IPS-15b (cell line): ENCODE measurements around the gene CPXM2.
"Not testable (repeated sequence)": the region's sequence is repeated elsewhere in the genome, so short reads cannot be mapped to it uniquely, and the experiment has no call there.

Experiments
- H3K27me3 ChIP-seq: one replicate; pipeline ENCODE4 v1.6.1; 2013; ENCODE audit warnings: low read length; ENCODE audit not compliant: control insufficient read depth, insufficient read depth
- H3K36me3 ChIP-seq: one replicate; pipeline ENCODE4 v1.6.1; 2013; ENCODE audit warnings: low read length; ENCODE audit not compliant: control insufficient read depth, insufficient read depth
- H3K4me1 ChIP-seq: one replicate; pipeline ENCODE4 v1.6.1; 2013; ENCODE audit warnings: mild to moderate bottlenecking, low read length; ENCODE audit not compliant: control insufficient read depth, insufficient read depth
- H3K4me3 ChIP-seq: one replicate; pipeline ENCODE4 v1.5.1; 2013; ENCODE audit warnings: low read depth, low read length
- H3K9ac ChIP-seq: one replicate; pipeline ENCODE4 v1.6.1; 2013; ENCODE audit warnings: low read depth, mild to moderate bottlenecking, low read length
- H3K9me3 ChIP-seq: one replicate; pipeline ENCODE4 v1.6.1; 2013; ENCODE audit warnings: mild to moderate bottlenecking, low read length; ENCODE audit not compliant: control insufficient read depth, insufficient read depth

The CPXM2 gene

GRCh38 chr10:123741146-123741545 lies 150.5 kb downstream of the CPXM2 start:
- H3K36me3 ChIP-seq = no peaks in the 10 kb centered on the region
- no peaks in the 10 kb centered on the region for H3K9me3 ChIP-seq
- no peaks in the 10 kb centered on the region for H3K4me1 ChIP-seq
- H3K9ac ChIP-seq = no peak overlapping the region
- H3K4me3 ChIP-seq = no peak overlapping the region
- no peaks in the 10 kb centered on the region for H3K27me3 ChIP-seq

- H3K27me3 ChIP-seq, H3K4me1 ChIP-seq, H3K4me3 ChIP-seq, H3K9me3 ChIP-seq, H3K9ac ChIP-seq, H3K36me3 ChIP-seq: not testable (repeated sequence)
Observed at GRCh38 chr10:123736917-123737316, 154.7 kb downstream of the CPXM2 start.

DNA sequence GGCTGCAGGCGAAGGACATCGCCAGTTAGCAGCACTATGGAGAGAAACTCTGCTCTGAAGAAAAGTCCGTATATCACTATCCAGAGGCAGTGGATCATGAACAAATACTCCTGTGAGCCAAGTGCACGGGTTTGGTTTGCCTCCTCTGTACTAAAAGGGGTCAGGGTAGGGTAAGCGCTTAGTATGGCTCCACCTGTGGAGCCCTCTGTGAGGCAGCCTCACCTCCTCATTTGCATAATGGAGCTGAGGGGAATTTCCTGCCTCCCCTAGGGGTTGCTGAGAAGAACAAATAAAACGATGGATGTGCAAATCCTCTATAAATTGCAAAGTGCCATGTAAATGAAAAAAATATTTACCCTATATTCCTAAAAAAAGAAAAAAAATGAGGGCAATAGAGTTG lies 162.1 kb downstream of the CPXM2 start:
- no peak overlapping the region for H3K9ac ChIP-seq
- H3K27me3 ChIP-seq = no peaks in the 10 kb centered on the region
- no peak overlapping the region for H3K4me3 ChIP-seq
- H3K9me3 ChIP-seq = no peaks in the 10 kb centered on the region
- peaks cover 10% of the 10 kb centered on the region for H3K4me1 ChIP-seq
- H3K36me3 ChIP-seq = no peaks in the 10 kb centered on the region

DNA sequence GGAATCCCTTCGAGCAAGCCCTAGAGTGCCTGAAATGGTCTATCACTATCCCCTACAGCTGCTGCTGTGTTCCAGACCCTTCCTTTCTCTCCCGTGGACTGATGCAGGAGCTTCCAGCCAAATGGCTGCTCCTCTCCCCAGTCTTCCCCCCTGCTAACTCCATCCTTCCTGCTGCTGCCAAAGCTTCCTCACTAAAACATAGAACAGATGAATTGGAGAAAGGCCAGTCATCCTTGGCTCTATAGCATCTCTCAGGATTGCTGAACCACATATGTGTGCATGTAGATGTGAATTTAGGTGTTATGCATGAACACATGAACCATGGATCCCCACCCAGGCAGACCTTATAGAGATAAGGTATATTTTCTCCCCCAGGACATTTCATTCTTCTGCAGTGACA lies 164.8 kb downstream of the CPXM2 start:
- H3K9me3 ChIP-seq = no peaks in the 10 kb centered on the region
- H3K4me1 ChIP-seq = peaks cover 10% of the 10 kb centered on the region
- no peak overlapping the region for H3K4me3 ChIP-seq
- no peaks in the 10 kb centered on the region for H3K27me3 ChIP-seq
- H3K9ac ChIP-seq = no peak overlapping the region
- no peaks in the 10 kb centered on the region for H3K36me3 ChIP-seq

- no peaks in the 10 kb centered on the region for H3K9me3 ChIP-seq
- H3K9ac ChIP-seq = no peak overlapping the region
- H3K4me3 ChIP-seq = no peak overlapping the region
- H3K36me3 ChIP-seq = no peaks in the 10 kb centered on the region
- no peaks in the 10 kb centered on the region for H3K27me3 ChIP-seq
- H3K4me1 ChIP-seq = peaks cover 10% of the 10 kb centered on the region
Observed at GRCh38 chr10:123726381-123726780, 165.2 kb downstream of the CPXM2 start.

DNA sequence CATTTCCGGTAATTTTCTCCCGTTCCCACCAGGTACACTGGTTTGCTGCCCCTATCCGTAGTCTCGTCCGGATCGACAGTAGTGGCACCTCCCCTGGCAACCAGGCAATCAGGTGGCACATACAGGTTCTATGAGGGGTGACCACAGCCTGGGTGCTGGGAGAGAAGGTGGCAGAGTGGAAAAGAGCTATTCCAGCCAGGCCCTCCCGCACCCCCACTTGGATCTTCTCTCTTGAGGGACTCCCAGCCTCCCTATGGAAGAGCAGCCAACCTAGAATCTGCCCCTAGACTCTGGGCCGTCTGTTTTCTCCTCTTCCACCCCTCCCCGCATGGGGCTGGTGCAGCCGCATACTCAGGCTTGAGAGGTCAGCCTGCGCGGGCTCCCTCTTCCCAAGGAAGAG lies 166.9 kb downstream of the CPXM2 start:
- no peaks in the 10 kb centered on the region for H3K36me3 ChIP-seq
- no peaks in the 10 kb centered on the region for H3K9me3 ChIP-seq
- no peak overlapping the region for H3K4me3 ChIP-seq
- H3K27me3 ChIP-seq = no peaks in the 10 kb centered on the region
- peaks cover 7% of the 10 kb centered on the region for H3K4me1 ChIP-seq
- H3K9ac ChIP-seq = no peak overlapping the region

- Histone ChIP-seq H3K4me1 (no peaks in the 10 kb centered on the region), H3K27me3 (no peaks in the 10 kb centered on the region), H3K36me3 (no peaks in the 10 kb centered on the region), H3K9me3 (no peaks in the 10 kb centered on the region), H3K9ac (no peak overlapping the region), H3K4me3 (no peak overlapping the region)
Observed at GRCh38 chr10:123722351-123722750, 169.3 kb downstream of the CPXM2 start.

GRCh38 chr10:123721441-123722049 lies 170.1 kb downstream of the CPXM2 start:
- no peaks in the 10 kb centered on the region for H3K4me1 ChIP-seq
- H3K36me3 ChIP-seq = no peaks in the 10 kb centered on the region
- H3K27me3 ChIP-seq = no peaks in the 10 kb centered on the region
- H3K9me3 ChIP-seq = no peaks in the 10 kb centered on the region
- H3K4me3 ChIP-seq = no peak overlapping the region
- no peak overlapping the region for H3K9ac ChIP-seq

DNA sequence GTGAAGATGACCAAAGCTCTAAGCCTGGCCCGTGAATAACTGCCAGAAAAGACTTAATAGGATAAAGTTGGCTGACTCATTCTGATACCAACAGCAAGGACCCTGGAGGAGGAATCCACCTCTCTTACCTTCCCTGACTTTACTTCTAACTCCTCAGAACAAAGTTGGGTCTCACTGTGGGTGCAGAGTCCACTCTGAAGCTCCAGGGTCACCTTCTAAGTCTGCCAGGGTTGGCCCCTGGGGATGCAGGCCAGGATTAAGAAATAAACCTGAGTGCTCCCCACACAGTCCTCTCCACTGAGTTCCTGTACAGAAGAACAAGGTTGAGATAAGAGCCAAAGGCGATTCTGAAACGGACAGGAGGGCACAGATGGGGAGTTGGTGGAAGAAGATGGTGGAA lies 171.1 kb downstream of the CPXM2 start:
- H3K27me3 ChIP-seq = no peaks in the 10 kb centered on the region
- no peaks in the 10 kb centered on the region for H3K36me3 ChIP-seq
- H3K9me3 ChIP-seq = no peaks in the 10 kb centered on the region
- no peak overlapping the region for H3K4me3 ChIP-seq
- H3K9ac ChIP-seq = no peak overlapping the region
- H3K4me1 ChIP-seq = no peaks in the 10 kb centered on the region

DNA sequence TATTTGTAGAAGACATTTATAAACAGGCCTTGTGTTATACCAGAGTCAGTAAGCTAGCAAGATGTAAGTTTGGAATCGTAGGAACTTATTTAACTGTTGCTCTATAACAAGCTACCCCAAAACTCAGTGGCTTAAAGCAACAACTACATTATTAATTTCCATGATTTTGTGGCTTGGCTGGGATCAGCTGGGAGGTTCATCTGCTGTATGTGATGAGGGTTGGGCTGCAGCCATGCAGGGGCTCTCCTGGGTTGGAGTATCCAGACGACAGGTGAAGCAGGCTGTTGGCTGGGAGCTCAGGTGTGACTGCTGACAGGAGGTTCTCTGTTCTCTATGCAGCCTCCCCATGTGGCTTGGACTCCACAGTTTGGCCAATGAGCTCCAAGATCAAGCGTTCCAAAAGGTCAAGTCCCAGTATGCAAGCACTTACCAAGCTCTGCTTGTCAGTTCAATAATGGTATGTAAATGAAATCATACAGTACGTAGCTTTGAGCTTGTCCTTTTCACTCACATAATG lies 173.0 kb downstream of the CPXM2 start:
- no peaks in the 10 kb centered on the region for H3K27me3 ChIP-seq
- no peak overlapping the region for H3K4me3 ChIP-seq
- H3K4me1 ChIP-seq = no peaks in the 10 kb centered on the region
- H3K9ac ChIP-seq = no peak overlapping the region
- H3K36me3 ChIP-seq = no peaks in the 10 kb centered on the region
- H3K9me3 ChIP-seq = no peaks in the 10 kb centered on the region

DNA sequence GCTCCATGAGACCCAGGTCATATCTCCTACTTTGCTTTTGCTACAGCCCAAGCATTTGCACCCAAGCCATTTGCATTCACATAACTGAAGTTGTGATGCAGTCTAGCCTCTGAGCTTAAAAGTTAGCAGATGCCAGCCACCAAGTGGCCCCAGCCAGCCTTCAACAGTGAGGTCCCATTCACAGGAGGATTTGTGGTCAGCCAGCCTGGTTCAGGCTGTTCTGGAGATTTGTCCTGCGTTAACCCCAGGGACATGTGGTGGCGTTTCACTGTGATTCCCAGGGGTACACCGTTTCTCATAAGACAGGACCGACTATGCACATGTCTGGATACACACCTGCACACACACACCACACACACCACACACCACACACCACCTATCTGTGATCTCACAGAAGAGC lies 174.3 kb downstream of the CPXM2 start:
- no peaks in the 10 kb centered on the region for H3K36me3 ChIP-seq
- H3K4me3 ChIP-seq = no peak overlapping the region
- no peaks in the 10 kb centered on the region for H3K9me3 ChIP-seq
- H3K4me1 ChIP-seq = no peaks in the 10 kb centered on the region
- H3K27me3 ChIP-seq = no peaks in the 10 kb centered on the region
- H3K9ac ChIP-seq = no peak overlapping the region

GRCh38 chr10:123715546-123715945 lies 176.1 kb downstream of the CPXM2 start:
- no peaks in the 10 kb centered on the region for H3K4me1 ChIP-seq
- no peak overlapping the region for H3K4me3 ChIP-seq
- no peak overlapping the region for H3K9ac ChIP-seq
- no peaks in the 10 kb centered on the region for H3K27me3 ChIP-seq
- H3K36me3 ChIP-seq = no peaks in the 10 kb centered on the region
- no peaks in the 10 kb centered on the region for H3K9me3 ChIP-seq
